Mucosa of descending colon (tissue), 3 donors: ENCODE data around the gene EPAS1. TPM values are rescaled to one million over a fixed set of nuclear protein-coding genes. Genes with fewer than 3 reads are reported as not detected.
A peak's percentile ranks its signal among the peaks of the same experiment; 100 is the strongest.

ENCODE experiments used
- ATAC-seq: fragments of 200-7000 bp; cut with Tn5 transposase; one replicate; pipeline ENCODE4 v1.9.1; 2020; ENCODE audit warnings: mild to moderate bottlenecking, moderate library complexity
- DNase-seq, 3 donors: peaks; one replicate each; pipeline ENCODE4 v3.0.0-alpha.2; 2020
- H3K36me3 ChIP-seq: fragments of 200-600 bp; one replicate; pipeline ENCODE4 v1.8.0; 2021; ENCODE audit warnings: low read depth, mild to moderate bottlenecking
- H3K4me1 ChIP-seq: fragments of 200-600 bp; one replicate; pipeline ENCODE4 v1.8.0; 2021; ENCODE audit warnings: low read depth, mild to moderate bottlenecking
- H3K4me3 ChIP-seq: fragments of 200-600 bp; one replicate; pipeline ENCODE4 v1.8.0; 2021; ENCODE audit warnings: mild to moderate bottlenecking
- H3K9me3 ChIP-seq: fragments of 200-600 bp; one replicate; pipeline ENCODE4 v1.8.0; 2021; ENCODE audit warnings: mild to moderate bottlenecking
- intact Hi-C, 2 donors: fragments of 100-400 bp; cut with DNase I in 1 of 2; cut with micrococcal nuclease in 1 of 2; formaldehyde crosslinking; loops; one replicate each; pipeline versions ENCODE4 v1.11.0 to v1.11.1; 2022; cut with DNase I, micrococcal nuclease
- total RNA-seq, 3 donors: library from RNA; stranded (reverse); fragmentation: NEBNext Ultra II Directional in 2 of 3; extraction: Animal tissue kit (Norgen Biotek cat#: 25700) in 2 of 3; gene quantifications; one replicate each; pipeline versions ENCODE4 v1.2.1 to v1.2.4, GENCODE V29; 2021 to 2023
- TF ChIP-seq, protein P1 (sequence below): fragments of 200-600 bp; IDR thresholded peaks from one replicate; pipeline ENCODE4 v1.8.0; 2022; ENCODE audit warnings: antibody characterized with exemption, mild to moderate bottlenecking
- donor health status: DM: no; HTN: no; CAD: no; lungs with moderate emphysema.
- donor health status: DM: no; HTN: no; CAD: no.
- donor health status: DM: no; HTN: yes; CAD: no.

EPAS1 gene
- total RNA-seq, 3 donors from 2014 or later, result 126 to 251 (median 150) TPM

DNA sequence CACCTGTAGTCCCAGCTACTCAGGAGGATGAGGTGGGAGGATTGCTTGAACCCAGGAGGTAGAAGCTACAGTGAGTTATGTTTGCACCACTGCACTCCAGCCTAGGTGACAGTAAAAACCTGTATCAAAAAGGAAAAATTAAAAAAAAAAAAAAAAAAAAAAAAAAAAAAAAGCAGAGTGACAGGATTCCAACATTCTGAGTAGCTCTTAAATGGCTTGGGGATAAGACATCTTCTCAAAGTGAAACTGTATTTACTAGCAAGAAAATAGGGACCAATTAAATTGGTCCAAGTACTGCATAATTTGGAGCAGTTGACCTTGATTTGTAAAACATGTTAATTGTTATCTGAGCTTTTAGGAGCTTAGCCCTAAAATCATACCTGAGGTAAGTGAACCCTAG lies 116.4 kb downstream of the EPAS1 start:
- intact Hi-C loops, result no loop called here
- peaks cover 9% of the 10 kb centered on the region for H3K4me1 ChIP-seq
- H3K36me3 ChIP-seq, result no peaks in the 10 kb centered on the region
- peaks cover 3% of the 10 kb centered on the region for H3K9me3 ChIP-seq
- ATAC-seq, result no peak
- H3K4me3 ChIP-seq, result no peak overlapping the region
- TF ChIP-seq, protein P1, sequence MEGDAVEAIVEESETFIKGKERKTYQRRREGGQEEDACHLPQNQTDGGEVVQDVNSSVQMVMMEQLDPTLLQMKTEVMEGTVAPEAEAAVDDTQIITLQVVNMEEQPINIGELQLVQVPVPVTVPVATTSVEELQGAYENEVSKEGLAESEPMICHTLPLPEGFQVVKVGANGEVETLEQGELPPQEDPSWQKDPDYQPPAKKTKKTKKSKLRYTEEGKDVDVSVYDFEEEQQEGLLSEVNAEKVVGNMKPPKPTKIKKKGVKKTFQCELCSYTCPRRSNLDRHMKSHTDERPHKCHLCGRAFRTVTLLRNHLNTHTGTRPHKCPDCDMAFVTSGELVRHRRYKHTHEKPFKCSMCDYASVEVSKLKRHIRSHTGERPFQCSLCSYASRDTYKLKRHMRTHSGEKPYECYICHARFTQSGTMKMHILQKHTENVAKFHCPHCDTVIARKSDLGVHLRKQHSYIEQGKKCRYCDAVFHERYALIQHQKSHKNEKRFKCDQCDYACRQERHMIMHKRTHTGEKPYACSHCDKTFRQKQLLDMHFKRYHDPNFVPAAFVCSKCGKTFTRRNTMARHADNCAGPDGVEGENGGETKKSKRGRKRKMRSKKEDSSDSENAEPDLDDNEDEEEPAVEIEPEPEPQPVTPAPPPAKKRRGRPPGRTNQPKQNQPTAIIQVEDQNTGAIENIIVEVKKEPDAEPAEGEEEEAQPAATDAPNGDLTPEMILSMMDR, result no peak
- no peak for DNase-seq

DNA sequence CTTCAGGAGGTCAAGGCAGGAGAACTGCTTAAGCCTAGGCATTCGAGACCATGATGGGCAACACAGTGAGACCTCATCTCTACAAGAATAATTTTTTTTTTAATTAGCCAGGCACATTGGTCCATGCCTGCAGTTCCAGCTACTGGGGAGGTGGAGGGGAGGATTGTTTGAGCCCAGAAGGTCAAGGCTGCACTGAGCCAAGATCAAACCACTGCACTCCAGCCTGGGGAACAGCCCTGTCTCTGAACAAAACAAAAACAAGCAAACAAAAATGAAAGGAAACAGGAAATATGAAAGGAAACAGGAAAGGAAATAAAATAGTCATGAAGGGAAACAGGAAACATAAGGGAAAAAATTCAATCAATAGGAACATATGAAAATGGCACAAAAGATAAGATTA lies 117.5 kb downstream of the EPAS1 start:
- H3K9me3 ChIP-seq, result peaks cover 3% of the 10 kb centered on the region
- no peak for ATAC-seq
- no peaks in the 10 kb centered on the region for H3K36me3 ChIP-seq
- intact Hi-C loops, result no loop called here
- TF ChIP-seq, protein P1, result no peak
- H3K4me3 ChIP-seq, result no peak overlapping the region
- DNase-seq, result no peak
- peaks cover 3% of the 10 kb centered on the region for H3K4me1 ChIP-seq

DNA sequence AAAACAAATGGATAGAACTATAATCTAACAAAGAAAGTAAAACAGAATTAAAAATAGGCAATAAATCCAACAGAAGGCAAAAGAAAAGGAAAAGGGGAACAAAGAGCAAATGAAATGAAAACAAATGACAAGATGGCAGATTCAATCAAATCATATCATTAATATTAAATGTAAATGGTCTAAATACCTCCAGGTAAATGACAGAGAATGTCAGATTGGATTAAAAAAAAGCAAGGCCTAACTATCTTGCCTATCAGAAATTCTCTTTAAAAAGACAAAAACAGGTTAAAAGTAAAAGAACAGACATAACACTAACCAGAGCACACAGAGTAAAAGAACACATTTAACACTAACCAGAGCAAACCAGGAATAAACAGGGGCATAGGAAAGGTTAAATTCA lies 119.1 kb downstream of the EPAS1 start:
- no peak for DNase-seq
- Histone ChIP-seq H3K36me3 (no peaks in the 10 kb centered on the region), H3K4me3 (no peak overlapping the region), H3K9me3 (peaks cover 3% of the 10 kb centered on the region), H3K4me1 (no peaks in the 10 kb centered on the region)
- no peak for ATAC-seq
- TF ChIP-seq, protein P1, result no peak
- intact Hi-C loops, result no loop called here

DNA sequence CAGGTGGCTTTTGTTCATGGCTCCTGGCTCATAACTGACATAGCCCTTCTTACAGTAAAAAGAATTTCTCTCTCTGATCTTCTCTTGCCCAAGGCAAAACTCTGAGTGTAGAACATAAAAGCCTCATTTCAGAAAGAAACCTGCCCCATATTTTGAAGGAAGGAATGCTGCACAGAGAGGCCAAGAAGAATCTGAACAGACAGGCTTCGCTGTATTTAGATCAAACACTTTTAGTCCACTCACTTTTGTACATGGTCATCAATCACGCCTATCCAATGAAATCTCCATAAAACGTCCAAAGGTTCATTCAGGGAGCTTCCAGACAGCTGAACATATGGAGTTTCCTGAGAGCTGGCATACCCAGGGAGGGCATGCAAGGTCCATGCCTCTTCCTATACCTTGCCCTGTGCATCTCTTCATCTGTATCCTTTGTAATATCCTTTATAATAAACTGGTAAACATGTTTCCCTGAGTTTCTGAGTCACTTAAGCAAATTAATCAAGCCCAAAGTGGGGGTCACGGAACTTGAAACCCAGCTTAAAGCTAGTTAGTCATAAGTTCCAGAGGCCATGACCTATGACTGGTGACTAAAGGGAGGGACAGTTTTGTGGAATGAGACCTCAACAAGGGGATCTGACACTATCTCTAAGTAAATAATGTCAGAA lies 119.7 kb downstream of the EPAS1 start:
- ATAC-seq (peak; percentile 71), DNase-seq (no peak)
- no peaks in the 10 kb centered on the region for H3K36me3 ChIP-seq
- H3K9me3 ChIP-seq, result peaks cover 3% of the 10 kb centered on the region
- intact Hi-C loops, result no loop called here
- TF ChIP-seq, protein P1, result no peak
- H3K4me1 ChIP-seq, result no peaks in the 10 kb centered on the region
- H3K4me3 ChIP-seq, result no peak overlapping the region

DNA sequence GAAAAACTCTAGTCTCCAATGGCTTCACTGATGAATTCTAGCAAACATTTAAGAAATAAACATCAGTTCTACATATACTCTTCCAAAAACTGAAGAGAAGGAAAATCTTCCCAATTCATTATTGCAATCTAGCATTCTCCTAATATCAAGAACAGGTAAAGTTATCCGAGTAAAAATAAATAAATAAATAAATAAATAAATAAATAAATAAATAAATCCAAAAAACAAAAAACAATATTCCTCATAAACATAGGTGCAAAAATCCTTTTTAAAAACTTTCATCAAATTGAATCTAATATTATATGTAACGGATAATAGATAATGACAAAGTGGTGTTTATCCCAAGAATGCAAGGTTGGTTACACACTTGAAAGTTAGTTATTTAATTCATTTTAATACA lies 123.7 kb downstream of the EPAS1 start:
- no peak for ATAC-seq
- TF ChIP-seq, protein P1, result no peak
- H3K4me1 ChIP-seq, result no peaks in the 10 kb centered on the region
- no peak for DNase-seq
- H3K4me3 ChIP-seq, result no peak overlapping the region
- no peaks in the 10 kb centered on the region for H3K36me3 ChIP-seq
- H3K9me3 ChIP-seq, result peaks cover 3% of the 10 kb centered on the region
- intact Hi-C loops, result no loop called here

DNA sequence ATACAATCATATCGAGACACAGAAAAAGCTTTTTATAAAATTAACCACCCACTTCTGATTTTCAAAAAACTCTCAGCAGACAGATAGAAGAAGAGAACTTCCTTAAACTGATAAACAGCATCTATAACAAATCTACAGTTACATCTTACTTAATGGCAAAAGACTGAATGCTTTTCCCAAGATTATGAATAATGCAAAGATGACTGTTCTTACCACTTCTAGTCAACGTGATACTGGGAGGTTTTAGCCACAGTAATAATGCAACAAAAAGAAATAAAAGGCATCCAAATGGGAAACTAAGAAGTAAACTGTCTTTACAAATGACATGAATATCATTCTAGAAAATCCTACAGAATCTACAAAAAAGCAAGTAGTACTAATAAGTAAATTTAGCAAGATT lies 124.2 kb downstream of the EPAS1 start:
- DNase-seq (no peak), ATAC-seq (no peak)
- TF ChIP-seq, protein P1, result no peak
- Histone ChIP-seq H3K36me3 (no peaks in the 10 kb centered on the region), H3K4me3 (no peak overlapping the region), H3K4me1 (no peaks in the 10 kb centered on the region), H3K9me3 (peaks cover 3% of the 10 kb centered on the region)
- intact Hi-C loops, result no loop called here
